ENCODE results near the gene SPART.
"Not testable (repeated sequence)": the region's sequence is repeated elsewhere in the genome, so short reads cannot be mapped to it uniquely, and the experiment has no call there.

Gene SPART

GRCh38 chr13:36354842-36355623 is 8.8 kb upstream of the SPART start:
- DNase-seq = no peak

GRCh38 chr13:36353001-36353400 is 6.8 kb upstream of the SPART start:
- DNase-seq = no peak

- no peak for DNase-seq
Observed at GRCh38 chr13:36352350-36352749, 6.2 kb upstream of the SPART start.

GRCh38 chr13:36347531-36348210 is 1.5 kb upstream of the SPART start:
- DNase-seq = no peak

- DNase-seq = peak; percentile 83
Observed at GRCh38 chr13:36345438-36346221, 564 bp downstream of the SPART start.

- DNase-seq = no peak
Observed at GRCh38 chr13:36344886-36345437, 1.2 kb downstream of the SPART start.

- DNase-seq = no peak
Observed at GRCh38 chr13:36344173-36344572, 2.0 kb downstream of the SPART start.

GRCh38 chr13:36343766-36344165 is 2.4 kb downstream of the SPART start:
- DNase-seq = no peak

GRCh38 chr13:36342715-36343114 is 3.5 kb downstream of the SPART start:
- DNase-seq = no peak

- DNase-seq = no peak
Observed at GRCh38 chr13:36341718-36342117, 4.5 kb downstream of the SPART start.

GRCh38 chr13:36339600-36340155 is 6.5 kb downstream of the SPART start:
- no peak for DNase-seq

- DNase-seq = no peak
Observed at GRCh38 chr13:36337938-36338641, 8.1 kb downstream of the SPART start.

- DNase-seq = no peak
Observed at GRCh38 chr13:36332986-36333385, 13.2 kb downstream of the SPART start.

GRCh38 chr13:36332255-36332654 is 13.9 kb downstream of the SPART start:
- not testable (repeated sequence) for DNase-seq

- DNase-seq = no peak
Observed at GRCh38 chr13:36331280-36331679, 14.9 kb downstream of the SPART start.

GRCh38 chr13:36329361-36329760 is 16.8 kb downstream of the SPART start:
- DNase-seq = no peak

GRCh38 chr13:36328821-36329220 is 17.4 kb downstream of the SPART start:
- no peak for DNase-seq

- no peak for DNase-seq
Observed at GRCh38 chr13:36325912-36326311, 20.3 kb downstream of the SPART start.

GRCh38 chr13:36324881-36325280 is 21.3 kb downstream of the SPART start:
- not testable (repeated sequence) for DNase-seq

- no peak for DNase-seq
Observed at GRCh38 chr13:36323951-36324566, 22.1 kb downstream of the SPART start.

GRCh38 chr13:36323408-36323807 is 22.8 kb downstream of the SPART start:
- no peak for DNase-seq

All from right kidney (tissue), 1 donor.